GM20431 (cell line): ENCODE data around the gene OSBPL9.
"Not testable (repeated sequence)": the region's sequence is repeated elsewhere in the genome, so short reads cannot be mapped to it uniquely, and the experiment has no call there.

Source experiments
- in situ Hi-C: fragments of 300-500 bp; cut with MseI, MboI; formaldehyde crosslinking; loops from one replicate; pipeline ENCODE4 v1.15.0; 2020; ENCODE audit warnings: low sequenced_read_pairs; ENCODE audit not compliant: unreplicated experiment

The OSBPL9 gene

DNA sequence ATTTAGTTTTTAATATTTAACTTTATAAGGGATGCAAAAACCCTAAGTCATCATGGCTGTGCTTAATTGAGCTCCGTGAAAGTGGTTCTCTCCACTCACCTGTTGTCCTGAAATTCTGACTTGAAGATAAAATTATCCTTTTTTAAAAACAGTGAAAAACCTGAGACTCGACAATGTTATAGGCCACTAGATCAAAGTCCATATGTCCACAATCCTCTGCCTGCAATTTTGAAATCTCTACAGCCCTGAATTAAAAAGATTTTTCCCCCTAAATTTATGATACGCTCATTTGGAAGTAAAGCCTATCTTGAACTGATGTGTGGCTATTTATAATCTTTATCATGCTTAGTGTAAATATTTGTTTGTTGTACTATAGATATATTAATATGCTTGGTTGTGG, 18.7 kb downstream of the OSBPL9 start:
- in situ Hi-C loops = no loop called here

DNA sequence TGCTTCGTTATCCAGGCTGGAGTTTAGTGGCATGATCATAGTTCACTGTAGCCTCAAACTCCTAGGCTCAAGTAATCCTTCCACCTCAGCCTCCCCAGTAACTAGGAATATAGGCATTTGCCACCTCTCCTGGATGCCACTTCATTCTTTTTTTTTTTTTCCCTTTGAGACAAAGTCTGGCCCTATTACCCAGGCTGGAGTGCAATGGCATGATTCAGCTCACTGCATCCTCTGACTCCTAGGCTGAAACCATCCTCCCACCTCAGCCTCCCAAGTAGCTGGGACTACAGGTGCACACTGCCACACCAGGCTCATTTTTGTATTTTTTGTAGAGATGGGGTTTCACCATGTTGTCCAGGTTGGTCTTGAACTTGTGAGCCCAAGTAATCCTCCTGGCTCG, 19.3 kb downstream of the OSBPL9 start:
- in situ Hi-C loops = no loop called here

DNA sequence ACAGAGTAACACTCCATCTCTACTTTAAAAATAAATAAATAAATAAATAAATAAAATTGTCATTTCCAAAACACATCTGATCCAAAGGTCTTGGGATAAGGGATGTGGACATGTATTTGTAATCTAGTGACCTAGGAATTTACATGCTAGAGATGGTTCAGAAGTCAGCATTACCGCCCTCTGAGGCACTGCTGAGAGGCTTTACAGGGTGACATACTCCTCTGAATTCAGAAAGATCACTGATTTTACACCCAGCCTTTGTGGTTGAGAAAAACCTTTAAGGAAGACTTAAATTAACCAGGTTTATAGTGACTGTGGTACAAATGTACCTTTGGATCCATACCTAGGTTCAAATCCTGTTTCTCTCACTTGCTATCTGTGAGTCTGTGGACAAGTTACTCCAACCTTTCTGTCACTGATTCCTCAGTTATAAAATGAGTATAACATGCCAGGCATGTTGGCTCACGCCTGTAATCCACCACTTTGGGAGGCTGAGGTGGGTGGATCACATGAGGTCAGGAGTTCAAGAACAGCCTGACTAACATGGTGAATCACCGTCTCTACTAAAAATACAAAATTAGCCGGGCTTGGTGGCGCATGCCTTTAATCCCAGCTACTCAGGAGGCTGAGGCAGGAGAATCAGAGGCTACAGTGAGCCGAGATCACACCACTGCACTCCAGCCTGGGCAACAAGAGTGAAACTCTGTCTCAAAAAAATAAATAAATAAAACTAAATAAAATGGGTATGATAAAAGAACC, 20.1 kb downstream of the OSBPL9 start:
- in situ Hi-C loops = no loop called here

DNA sequence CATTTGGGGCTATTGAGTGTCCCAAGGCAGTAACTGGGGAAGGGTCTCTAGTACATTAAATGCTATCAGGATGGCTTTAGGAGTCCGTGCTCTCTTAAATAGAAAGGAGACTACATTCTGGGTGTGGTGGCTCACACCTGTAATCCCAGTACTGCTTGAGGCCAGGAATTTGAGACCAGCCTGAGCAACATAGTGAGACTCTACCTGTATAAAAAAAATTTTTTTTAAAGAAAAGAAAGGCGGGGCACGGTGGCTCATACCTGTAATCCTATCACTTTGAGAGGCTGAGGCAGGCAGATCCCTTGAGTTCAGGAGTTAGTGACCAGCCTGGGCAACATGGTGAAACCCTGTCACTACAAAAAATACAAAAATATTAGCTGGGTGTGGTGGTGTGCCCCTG, 21.5 kb downstream of the OSBPL9 start:
- in situ Hi-C loops = no loop called here

DNA sequence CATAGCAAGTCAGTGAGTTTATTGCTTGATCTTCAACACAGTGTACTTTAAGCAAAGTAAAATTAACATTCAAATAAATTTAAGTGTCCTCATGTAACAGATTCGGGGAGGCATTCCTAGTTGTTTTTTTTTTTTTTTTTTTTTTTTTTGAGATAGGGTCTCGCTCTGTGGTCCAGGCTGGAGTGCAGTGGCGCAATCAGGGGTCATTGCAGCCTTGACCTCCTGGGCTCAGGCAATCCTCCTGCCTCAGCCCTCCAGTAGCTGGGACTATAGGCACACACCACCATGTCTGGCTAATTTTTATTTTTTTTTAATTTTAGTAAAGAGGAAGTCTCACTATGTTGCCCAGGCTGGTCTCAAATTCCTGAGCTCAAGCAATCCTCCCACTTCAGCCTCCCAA, 22.8 kb downstream of the OSBPL9 start:
- in situ Hi-C loops = no loop called here

DNA sequence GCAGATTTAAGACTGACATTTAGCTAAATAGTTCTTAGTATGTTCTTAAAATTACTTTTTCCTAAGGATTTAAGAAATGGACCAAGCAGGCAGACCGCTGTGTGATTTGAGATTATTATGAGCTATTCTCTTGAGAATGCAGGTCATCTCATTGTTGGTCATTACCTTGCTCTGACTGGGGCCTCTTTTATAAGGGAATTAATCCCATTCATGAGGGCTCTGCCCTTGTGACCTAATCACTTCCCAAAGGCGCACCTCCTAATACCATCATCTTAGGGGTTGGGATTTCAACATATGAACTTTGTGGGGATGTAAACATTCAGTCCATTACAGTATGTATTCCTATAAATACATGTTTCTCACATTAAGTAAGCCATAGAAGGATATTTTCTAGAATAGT, 24.2 kb downstream of the OSBPL9 start:
- in situ Hi-C loops = no loop called here

DNA sequence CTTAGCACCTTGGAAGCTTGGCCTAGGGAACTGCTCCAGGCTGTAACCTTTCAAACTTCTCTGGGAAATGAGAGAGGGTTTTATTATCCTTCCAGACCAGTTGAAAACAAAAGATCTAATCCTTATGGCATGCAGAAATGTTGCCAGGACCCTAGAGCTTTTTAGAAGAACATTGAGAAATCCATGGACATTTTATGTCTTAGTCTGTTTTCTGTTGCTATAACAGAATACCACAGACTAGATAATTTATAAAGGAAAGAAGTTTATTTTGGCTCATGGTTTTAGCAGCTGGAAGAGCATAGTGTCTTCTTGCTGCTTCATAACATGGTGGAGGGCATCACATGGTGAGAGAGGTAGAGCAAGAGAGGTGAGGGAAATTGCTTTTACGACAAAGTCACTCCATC, 25.8 kb downstream of the OSBPL9 start:
- in situ Hi-C loops = no loop called here

DNA sequence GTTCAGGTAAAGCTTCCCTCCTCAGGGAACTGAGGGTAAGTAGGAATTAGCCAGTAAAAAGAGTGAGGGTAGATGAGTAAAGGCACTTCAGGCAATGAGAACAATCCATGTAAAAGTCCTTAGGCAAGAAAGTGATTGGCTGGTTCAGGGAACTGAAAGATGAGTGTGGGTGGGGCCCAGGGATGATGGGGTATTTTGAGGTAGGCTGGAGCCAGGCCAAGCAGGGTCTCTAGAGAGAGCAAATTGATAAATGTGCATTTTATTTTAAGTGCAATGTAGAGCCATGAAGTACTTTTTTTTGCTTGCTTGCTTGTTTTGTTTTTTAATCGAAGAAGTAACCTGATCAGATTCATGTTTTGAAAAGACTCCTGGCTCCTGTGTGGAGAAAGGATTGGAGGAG, 26.5 kb downstream of the OSBPL9 start:
- in situ Hi-C loops = no loop called here

DNA sequence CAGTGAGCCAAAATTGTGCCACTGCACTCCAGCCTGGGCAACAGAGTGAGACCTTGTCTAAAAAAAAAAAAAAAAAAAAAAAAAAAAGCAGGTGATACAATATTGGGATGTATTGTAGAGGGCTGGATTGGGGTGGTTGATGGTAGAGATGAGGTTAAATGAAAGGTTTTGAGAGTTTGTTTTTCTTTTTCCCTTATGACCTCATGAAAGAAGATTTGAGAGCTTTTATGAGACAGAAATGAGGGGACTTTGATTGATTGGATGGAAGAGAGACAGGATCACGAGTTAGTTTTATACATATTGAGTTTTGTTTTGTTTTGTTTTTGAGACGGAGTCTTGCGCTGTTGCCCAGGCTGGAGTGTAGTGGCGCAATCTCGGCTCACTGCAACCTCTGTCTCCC, 27.1 kb downstream of the OSBPL9 start:
- in situ Hi-C loops = no loop called here

DNA sequence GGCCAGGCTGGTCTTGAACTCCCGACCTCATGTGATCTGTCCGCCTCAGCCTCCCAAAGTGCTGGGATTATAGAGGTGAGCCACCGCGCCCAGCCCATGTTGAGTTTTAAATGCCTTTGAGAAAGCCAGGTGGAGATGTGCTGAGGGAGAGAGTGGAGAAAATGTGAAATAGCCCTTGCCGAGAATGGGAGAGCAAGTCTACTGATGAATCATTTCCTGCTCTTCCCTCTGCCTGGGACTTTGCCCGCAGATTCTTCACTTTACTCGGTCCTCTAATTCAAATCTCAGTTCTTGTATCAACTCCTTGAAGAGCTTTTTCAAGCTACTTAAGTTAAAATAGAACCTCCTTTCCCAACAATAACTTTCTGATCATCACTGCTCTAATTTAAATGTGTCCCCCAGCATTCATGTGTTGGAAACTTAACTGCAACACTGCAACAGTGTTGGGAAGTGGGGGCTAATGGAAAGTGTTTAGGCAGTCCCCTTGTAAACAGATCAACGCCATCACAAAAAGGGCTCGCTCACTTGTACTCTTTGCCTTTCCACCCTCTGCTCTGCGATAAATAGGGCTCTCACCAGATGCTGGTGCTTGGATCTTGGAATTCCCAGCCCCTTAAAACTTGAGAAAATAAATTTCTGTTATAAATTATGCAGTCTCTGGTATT, 27.8 kb downstream of the OSBPL9 start:
- in situ Hi-C loops = no loop called here

DNA sequence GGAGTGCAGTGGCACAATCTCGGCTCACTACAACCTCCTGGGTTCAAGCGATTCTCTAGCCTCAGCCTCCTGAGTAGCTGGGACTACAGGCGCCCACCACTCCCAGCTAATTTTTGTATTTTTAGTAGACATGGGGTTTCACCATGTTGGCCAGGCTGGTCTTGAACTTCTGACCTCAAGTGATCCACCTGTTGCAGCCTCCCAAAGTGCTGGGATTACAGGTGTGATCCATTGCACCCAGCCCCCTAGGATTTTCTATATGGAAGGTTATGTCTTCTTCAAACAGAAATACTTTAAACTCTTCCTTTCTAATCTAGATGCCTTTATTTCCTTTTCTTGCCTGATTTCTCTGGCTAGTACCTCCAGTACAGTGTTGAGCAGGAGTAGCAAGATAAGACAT, 29.7 kb downstream of the OSBPL9 start:
- in situ Hi-C loops = not testable (repeated sequence)

DNA sequence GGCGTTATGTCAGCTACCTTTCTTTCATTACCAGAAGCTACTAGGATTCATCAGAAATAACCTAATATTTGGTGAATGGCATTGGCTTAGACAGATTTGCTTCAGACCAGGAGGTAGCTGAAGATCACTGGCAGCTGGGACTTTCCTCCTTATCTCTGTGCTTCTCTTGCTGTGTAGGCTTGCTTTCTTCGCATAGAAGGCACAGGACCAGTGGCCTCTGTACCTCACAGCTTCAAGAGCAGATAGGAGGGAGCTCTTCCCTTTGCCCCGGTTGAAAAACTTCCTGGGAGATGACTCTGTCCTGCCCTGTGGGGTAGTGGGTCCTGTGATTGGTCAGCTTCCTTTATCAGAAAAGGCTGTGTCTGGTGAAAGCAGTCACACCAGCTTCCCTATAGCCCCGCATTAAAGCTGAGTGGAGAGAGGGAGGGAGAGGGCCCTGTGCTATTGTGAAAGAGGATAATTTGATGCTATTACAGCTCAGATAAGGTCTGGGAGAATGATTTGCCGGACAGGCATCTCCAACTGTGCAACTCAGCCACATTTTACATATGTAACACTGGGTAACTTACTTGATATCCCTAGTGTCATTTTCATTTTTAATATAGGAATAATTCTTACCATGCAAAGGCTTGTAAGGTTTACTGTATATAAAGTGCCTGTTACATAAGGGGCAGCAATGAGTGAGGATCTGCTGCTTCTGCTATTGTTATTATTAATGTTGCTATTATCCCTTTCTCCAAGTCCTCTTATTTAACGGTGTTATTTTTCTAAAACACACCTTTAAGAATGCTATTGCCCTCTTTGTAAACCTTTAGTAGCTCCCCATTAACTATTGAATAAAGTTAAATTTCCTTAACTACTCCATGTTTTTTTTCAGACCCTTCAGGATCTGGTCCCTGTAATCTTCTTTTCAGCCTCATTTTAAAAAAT, 31.6 kb downstream of the OSBPL9 start:
- in situ Hi-C loops = no loop called here

DNA sequence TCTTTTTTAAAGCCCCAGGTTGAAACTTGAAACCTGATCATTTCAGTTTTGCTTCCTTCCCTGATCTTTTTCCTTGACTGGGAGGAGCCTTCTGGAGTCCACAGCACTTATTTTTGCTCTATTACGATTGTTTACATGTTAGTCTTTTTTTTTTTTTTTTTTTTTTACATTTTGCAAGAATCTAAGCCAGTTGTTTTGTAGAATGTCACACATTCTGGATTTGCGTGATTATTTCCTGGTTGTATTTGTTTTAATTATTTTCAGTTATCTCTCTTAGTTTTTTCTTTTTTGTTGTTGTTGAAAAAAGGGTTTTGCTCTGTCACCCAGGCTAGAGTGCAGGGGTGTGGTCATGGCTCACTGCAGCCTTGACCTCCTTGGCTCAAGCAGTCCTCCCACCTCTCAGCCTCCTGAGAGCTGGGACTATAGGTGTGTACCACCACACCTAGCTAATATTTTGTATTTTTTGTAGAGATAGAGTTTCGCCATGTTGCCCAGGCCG, 32.8 kb downstream of the OSBPL9 start:
- in situ Hi-C loops = no loop called here

DNA sequence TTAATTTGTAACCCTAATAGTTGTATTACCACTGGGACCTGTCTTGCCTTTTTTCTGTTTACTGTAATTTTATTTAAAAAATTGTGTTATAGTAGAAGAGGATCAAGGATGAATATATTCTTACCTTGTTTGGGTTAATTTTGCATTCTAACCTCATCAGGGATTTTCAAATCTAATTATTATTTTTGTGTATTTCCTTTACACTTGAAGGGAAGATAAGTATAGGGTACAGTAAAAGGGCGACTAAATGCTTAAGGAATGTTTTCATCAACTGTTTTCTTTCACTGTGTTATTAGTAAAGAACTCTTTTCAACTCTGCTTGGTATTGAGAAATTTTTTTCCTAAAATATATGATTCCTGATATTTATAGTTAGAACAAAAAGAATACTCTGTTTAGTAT, 33.3 kb downstream of the OSBPL9 start:
- in situ Hi-C loops = no loop called here

DNA sequence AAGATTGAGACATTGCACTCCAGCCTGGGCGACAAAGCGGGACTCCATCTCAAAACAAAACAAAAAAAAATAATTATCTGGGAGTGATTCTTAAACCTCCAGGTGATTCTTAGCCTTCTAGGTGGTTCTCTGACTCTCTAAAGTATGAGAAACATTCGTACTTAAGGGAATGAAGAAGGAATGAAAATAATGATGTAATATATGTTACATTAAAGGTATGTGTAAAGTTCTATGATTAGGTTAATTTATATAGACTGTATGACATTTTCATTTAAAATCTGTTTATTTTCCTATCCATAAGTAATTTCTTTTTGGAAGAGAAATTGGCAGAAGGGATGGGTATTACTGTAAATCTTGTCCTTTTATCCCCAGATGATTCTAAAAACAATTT, 34.7 kb downstream of the OSBPL9 start:
- in situ Hi-C loops = no loop called here

DNA sequence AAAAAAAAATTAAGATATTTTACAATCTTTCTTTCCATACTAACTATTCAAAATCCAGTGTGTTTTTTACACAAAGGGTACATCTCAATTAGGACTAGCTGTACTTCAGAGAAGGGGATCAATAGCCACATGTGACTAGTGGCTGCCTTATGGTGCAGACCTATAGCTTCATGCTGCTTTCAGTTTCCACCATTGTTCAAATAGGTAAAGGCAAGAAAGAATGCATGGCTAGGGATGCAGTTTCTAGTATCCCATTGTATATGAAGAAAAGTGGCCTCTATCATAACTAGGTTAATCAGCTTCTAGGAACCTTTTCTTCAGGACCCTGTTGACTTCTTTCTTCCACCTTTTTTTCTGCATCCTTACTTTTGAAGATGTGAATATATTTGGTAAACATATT, 35.7 kb downstream of the OSBPL9 start:
- in situ Hi-C loops = no loop called here

DNA sequence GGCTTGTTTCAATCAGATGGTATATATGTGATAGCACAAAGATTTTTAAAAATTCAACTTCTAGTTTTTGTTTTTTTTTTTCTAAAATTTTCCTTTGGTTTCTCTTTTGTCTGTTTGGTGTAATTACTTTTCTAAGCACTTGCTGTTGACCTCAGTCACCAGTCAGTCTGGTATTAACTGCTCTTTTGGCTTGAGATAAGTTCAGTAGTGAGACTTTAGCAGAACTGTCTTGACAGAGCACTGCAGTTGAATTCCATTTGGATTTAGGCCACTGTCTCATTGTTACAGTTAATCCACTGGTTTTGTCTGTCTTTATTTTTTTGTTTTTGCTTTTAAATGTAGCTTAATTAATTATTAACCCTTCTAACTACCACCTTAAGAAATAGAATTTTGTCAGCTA, 36.2 kb downstream of the OSBPL9 start:
- in situ Hi-C loops = no loop called here

DNA sequence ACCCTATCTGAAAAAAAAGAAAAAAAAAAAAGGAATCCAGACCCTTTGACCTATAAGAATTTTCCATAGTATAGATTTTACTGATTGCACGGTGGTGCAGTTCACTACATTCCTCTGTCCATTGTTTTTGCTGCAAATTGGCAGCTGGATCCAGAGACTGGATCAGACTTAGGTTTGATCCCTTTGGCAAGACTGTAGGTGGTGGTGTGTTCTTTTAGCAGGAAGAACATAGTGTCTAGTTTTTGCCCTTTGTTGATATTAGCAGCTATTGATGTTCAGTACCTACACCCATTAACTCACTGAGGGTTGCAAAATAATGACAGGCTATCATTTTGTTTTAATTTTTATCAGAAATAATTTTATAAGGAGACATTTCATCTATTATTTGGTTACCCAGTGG, 37.1 kb downstream of the OSBPL9 start:
- in situ Hi-C loops = no loop called here

DNA sequence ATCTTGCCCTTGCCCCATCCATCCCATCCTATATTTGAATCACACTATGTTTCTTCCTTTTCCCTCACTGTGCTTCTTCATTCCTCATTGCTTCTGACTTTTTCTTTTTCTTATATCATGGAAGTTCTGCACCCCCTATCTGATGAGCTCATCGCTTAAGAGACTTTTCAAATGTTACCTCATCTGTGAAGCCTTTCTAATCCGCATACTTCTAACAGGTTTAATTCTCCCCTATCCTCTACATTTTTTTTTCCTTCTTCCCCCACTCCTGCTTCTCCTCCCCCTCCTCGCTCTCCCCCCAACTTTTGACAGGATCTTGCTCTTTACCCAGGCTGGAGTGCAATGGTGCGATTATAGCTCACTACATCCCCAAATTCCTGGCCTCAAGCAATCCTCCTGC, 39.5 kb downstream of the OSBPL9 start:
- in situ Hi-C loops = no loop called here

DNA sequence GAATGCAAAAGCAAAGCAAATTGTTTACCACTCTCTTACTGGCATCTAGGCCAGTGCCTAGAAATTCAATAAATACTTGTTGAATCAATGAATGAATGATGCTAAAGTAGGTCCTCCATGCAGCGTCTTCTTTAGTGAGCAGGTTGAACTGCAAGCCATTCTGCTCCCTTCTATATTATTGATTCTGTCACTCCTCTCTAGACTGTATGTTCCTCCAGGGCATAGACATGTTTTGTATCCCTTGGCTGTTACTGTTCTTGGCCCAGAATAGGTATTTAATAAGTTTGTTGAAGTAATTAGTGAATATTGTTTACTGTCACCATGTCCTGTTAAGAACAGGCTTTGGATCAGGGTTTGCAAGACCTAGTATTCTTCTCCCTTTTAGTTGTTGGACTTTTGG, 43.7 kb downstream of the OSBPL9 start:
- in situ Hi-C loops = no loop called here

DNA sequence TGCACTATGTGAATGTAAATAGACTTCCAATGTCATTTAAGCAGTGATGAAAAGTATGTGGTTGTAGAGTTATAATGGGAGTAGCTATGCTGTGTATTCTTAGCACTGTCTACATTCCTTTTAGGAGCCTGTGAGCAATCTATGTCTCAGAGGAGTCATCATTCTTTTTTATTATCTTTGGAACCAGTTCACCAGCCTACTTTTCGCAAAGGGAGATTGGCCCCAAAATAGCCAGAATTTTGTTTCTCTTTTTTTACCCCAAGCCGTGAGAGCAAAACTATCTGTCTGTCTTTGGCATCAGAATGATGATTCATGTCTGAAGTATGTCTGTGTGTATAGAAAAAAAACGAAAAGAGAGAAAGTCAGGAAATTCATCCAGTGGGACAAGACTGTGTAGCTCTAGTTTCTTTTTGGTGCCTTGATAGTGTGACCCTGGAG, 44.2 kb downstream of the OSBPL9 start:
- in situ Hi-C loops = no loop called here
